Lower leg skin (tissue), 4 donors: ENCODE data around the gene CACNA2D4. TPM values are rescaled to one million over a fixed set of nuclear protein-coding genes. Genes with fewer than 3 reads are reported as not detected.

ENCODE experiments used
- DNase-seq, 2 donors: peaks; one replicate each; pipeline ENCODE4 v3.0.0-alpha.2; 2019; ENCODE audit warnings: low spot score in 2 of 2
- H3K4me3 ChIP-seq: fragments of 200-600 bp; sonication (generic); 2 replicates; pipeline ENCODE4 v1.5.1; 2017; ENCODE audit warnings: mild to moderate bottlenecking, low read depth; ENCODE audit not compliant: poor library complexity, severe bottlenecking
- CTCF ChIP-seq, 3 donors: fragments of 450-650 bp; IDR thresholded peaks; one replicate each; pipeline ENCODE4 v1.5.1; 2016; ENCODE audit warnings: antibody characterized with exemption in 3 of 3, mild to moderate bottlenecking in 3 of 3, moderate library complexity in 2 of 3
- POLR2A ChIP-seq, 2 donors: fragments of 450-650 bp; IDR thresholded peaks; one replicate each; pipeline ENCODE4 v1.6.1; 2016 to 2017; ENCODE audit warnings: antibody characterized with exemption in 2 of 2, mild to moderate bottlenecking in 1 of 2, moderate library complexity in 1 of 2
- WGBS, 2 donors: methylation state at CpG; one replicate each; pipeline ENCODE4 v1.1.5; 2018; 5-methylcytosine and 5-hydroxymethylcytosine counted together
- intact Hi-C: fragments of 100-400 bp; cut with DNase I; formaldehyde crosslinking; loops from one replicate; pipeline ENCODE4 v1.15.0; 2023; ENCODE audit warnings: low total_unique reads
- total RNA-seq, 4 donors: library from RNA; depleted of rRNA; stranded (reverse); fragments of >200 nt; gene quantifications; one replicate each; pipeline ENCODE4 v1.1.0, GENCODE V29; 2016

CACNA2D4 gene
- total RNA-seq, 4 donors from 2014 or later, result 2.3 to 4.0 (median 3.1) TPM

- peak in 1 of 2 donors; percentile 91 for DNase-seq
- intact Hi-C loops, result loop anchor here (5.0 kb wide), 2 partner anchors 141 to 491 kb away; no protein-coding TSS in a partner anchor
- WGBS, 2 donors, result 5% methylated on average over 23 to 27 of the region's 43 CpGs
- no peak for TF ChIP-seq CTCF (IDR thresholded peaks at IDR 0.05)
- no peak for TF ChIP-seq POLR2A (IDR thresholded peaks at IDR 0.05)
- H3K4me3 ChIP-seq, result peak overlapping the region; percentile 54
These were observed 121.9 kb downstream of the CACNA2D4 start for GRCh38 chr12:1796515-1797010.

GRCh38 chr12:1795785-1796514 is 122.5 kb downstream of the CACNA2D4 start:
- WGBS, 2 donors, result 2 to 5% methylated on average over 31 to 34 of the region's 45 CpGs
- TF ChIP-seq POLR2A (IDR thresholded peaks at IDR 0.05), result no peak
- TF ChIP-seq CTCF (IDR thresholded peaks at IDR 0.05), result peak in 1 of 3 donors; percentile 66
- intact Hi-C loops, result loop anchor here (5.0 kb wide), 2 partner anchors 141 to 491 kb away; no protein-coding TSS in a partner anchor
- H3K4me3 ChIP-seq, result peak overlapping the region; percentile 54
- peak; percentile 89 to 98 for DNase-seq

- intact Hi-C loops, result loop anchor here (5.0 kb wide), 2 partner anchors 142 to 492 kb away; no protein-coding TSS in a partner anchor
These were observed 123.1 kb downstream of the CACNA2D4 start for GRCh38 chr12:1795221-1795784.

GRCh38 chr12:1794440-1795090 is 123.9 kb downstream of the CACNA2D4 start:
- WGBS, 2 donors, result 87 to 90% methylated on average over 15 of the region's 15 CpGs
- no peak overlapping the region for H3K4me3 ChIP-seq
- intact Hi-C loops, result loop anchor here (5.0 kb wide), 5 partner anchors 97 to 493 kb away; no protein-coding TSS in a partner anchor
- no peak for DNase-seq
- TF ChIP-seq POLR2A (IDR thresholded peaks at IDR 0.05) (no peak), CTCF (IDR thresholded peaks at IDR 0.05) (no peak)

More at GRCh38 chr12:1795221-1795784, 123.1 kb downstream of the CACNA2D4 start:
- DNase-seq, result no peak
- TF ChIP-seq POLR2A (IDR thresholded peaks at IDR 0.05) (no peak), CTCF (IDR thresholded peaks at IDR 0.05) (no peak)
- WGBS, 2 donors, result 75% methylated on average over 19 of the region's 19 CpGs
- no peak overlapping the region for H3K4me3 ChIP-seq

- TF ChIP-seq CTCF (IDR thresholded peaks at IDR 0.05) (no peak), POLR2A (IDR thresholded peaks at IDR 0.05) (no peak)
- DNase-seq, result no peak
- no peak overlapping the region for H3K4me3 ChIP-seq
- 88 to 92% methylated on average over 24 to 26 of the region's 26 CpGs for WGBS, 2 donors
- intact Hi-C loops, result loop anchor here (5.0 kb wide), 3 partner anchors 96 to 161 kb away; no protein-coding TSS in a partner anchor
These were observed 124.8 kb downstream of the CACNA2D4 start for GRCh38 chr12:1793426-1794210.
